CD14-positive monocyte (primary cell): ENCODE results near the gene TP73. TPM values are rescaled to one million over a fixed set of nuclear protein-coding genes. Genes with fewer than 3 reads are reported as not detected.
A peak's percentile ranks its signal among the peaks of the same experiment; 100 is the strongest.

Experiments
- DNase-seq, 3 donors: peaks; one replicate each; pipeline ENCODE4 v3.0.0-alpha.2; 2011 to 2022
- H2AFZ ChIP-seq: 2 replicates; pipeline ENCODE4 v1.6.0; 2012; ENCODE audit warnings: mild to moderate bottlenecking, low read depth, low read length, inconsistent platforms; ENCODE audit not compliant: insufficient read depth, poor library complexity, severe bottlenecking
- H3K27ac ChIP-seq, 2 donors: 1 replicate in 1 of 2; 2 replicates in 1 of 2; pipeline ENCODE4 v1.5.1; 2012 to 2013; ENCODE audit warnings: low read length in 2 of 2, control low read depth in 1 of 2, inconsistent platforms in 1 of 2, low read depth in 1 of 2, mild to moderate bottlenecking in 1 of 2
- H3K27me3 ChIP-seq, 2 donors: one replicate each; pipeline versions ENCODE4 v1.6.0 to v1.6.1; 2011 to 2013; ENCODE audit warnings: low read length in 2 of 2; ENCODE audit not compliant: control insufficient read depth in 2 of 2, insufficient read depth in 2 of 2
- H3K36me3 ChIP-seq, 2 donors: replicated peaks in 1 of 2; 1 replicate in 1 of 2; 2 replicates in 1 of 2; pipeline versions ENCODE4 v1.5.1 to v1.6.1; 2012 to 2013; ENCODE audit warnings: low read length in 2 of 2, control low read depth in 1 of 2, inconsistent platforms in 1 of 2, mild to moderate bottlenecking in 1 of 2; ENCODE audit not compliant: insufficient read depth in 2 of 2, control insufficient read depth in 1 of 2
- H3K4me1 ChIP-seq, 2 donors: 1 replicate in 1 of 2; 2 replicates in 1 of 2; pipeline versions ENCODE4 v1.5.1 to v1.6.1; 2012 to 2013; ENCODE audit warnings: low read length in 2 of 2, control low read depth in 1 of 2, inconsistent platforms in 1 of 2, mild to moderate bottlenecking in 1 of 2, moderate library complexity in 1 of 2; ENCODE audit not compliant: insufficient read depth in 2 of 2, control insufficient read depth in 1 of 2
- H3K4me2 ChIP-seq: replicated peaks from 2 replicates; pipeline ENCODE3; 2012; ENCODE audit warnings: low read length, moderate library complexity, mild to moderate bottlenecking; ENCODE audit not compliant: poor library complexity, severe bottlenecking; ENCODE audit errors: extremely low read depth
- H3K4me3 ChIP-seq, 3 experiments: fragments of 200-600 bp in 1 of 3; sonication (generic) in 1 of 3; replicated peaks in 1 of 3; 1 replicate in 2 of 3; 2 replicates in 1 of 3; pipeline ENCODE4 v1.5.1; 2011 to 2013; ENCODE audit warnings: low read length in 3 of 3, mild to moderate bottlenecking in 3 of 3, control low read depth in 2 of 3, low read depth in 2 of 3, inconsistent platforms in 1 of 3, moderate library complexity in 1 of 3
- H3K79me2 ChIP-seq: 2 replicates; pipeline ENCODE4 v1.6.0; 2012; ENCODE audit warnings: mild to moderate bottlenecking, control low read depth, inconsistent platforms, low read length, moderate library complexity; ENCODE audit not compliant: insufficient read depth
- H3K9ac ChIP-seq: 2 replicates; pipeline ENCODE4 v1.6.0; 2017; ENCODE audit warnings: low read length, mild to moderate bottlenecking; ENCODE audit not compliant: insufficient read depth, poor library complexity, severe bottlenecking
- H3K9me3 ChIP-seq, 2 donors: replicated peaks in 1 of 2; 1 replicate in 1 of 2; 2 replicates in 1 of 2; pipeline versions ENCODE4 v1.5.1 to v1.6.1; 2012 to 2013; ENCODE audit warnings: low read length in 2 of 2, control low read depth in 1 of 2; ENCODE audit not compliant: control insufficient read depth in 1 of 2, insufficient read depth in 1 of 2
- H4K20me1 ChIP-seq: 2 replicates; pipeline ENCODE4 v1.6.0; 2012; ENCODE audit warnings: mild to moderate bottlenecking, low read length, control low read depth, moderate library complexity; ENCODE audit not compliant: insufficient read depth
- H3K27ac Mint-ChIP-seq, 7 donors: one replicate each; pipeline ENCODE4 v1.8.0; 2020; ENCODE audit warnings: mild to moderate bottlenecking in 7 of 7, mixed read lengths in 7 of 7, moderate library complexity in 6 of 7, inconsistent platforms in 2 of 7
- H3K27me3 Mint-ChIP-seq, 3 donors: one replicate each; pipeline ENCODE4 v1.8.0; 2021 to 2022; ENCODE audit warnings: low read depth in 3 of 3, mild to moderate bottlenecking in 3 of 3, mixed read lengths in 3 of 3, moderate library complexity in 3 of 3, inconsistent platforms in 1 of 3
- H3K36me3 Mint-ChIP-seq, 2 donors: one replicate each; pipeline ENCODE4 v1.8.0; 2020; ENCODE audit warnings: mixed read lengths in 2 of 2, inconsistent platforms in 1 of 2, mild to moderate bottlenecking in 1 of 2
- H3K4me1 Mint-ChIP-seq: one replicate; pipeline ENCODE4 v1.8.0; 2020; ENCODE audit warnings: mild to moderate bottlenecking, mixed read lengths
- H3K4me3 Mint-ChIP-seq, 2 donors: one replicate each; pipeline ENCODE4 v1.8.0; 2020; ENCODE audit warnings: mild to moderate bottlenecking in 2 of 2, mixed read lengths in 2 of 2, moderate library complexity in 1 of 2
- H3K9me3 Mint-ChIP-seq, 7 donors: one replicate each; pipeline ENCODE4 v1.8.0; 2020 to 2022; ENCODE audit warnings: mixed read lengths in 7 of 7, mild to moderate bottlenecking in 6 of 7, moderate library complexity in 6 of 7, inconsistent platforms in 2 of 7
- CTCF ChIP-seq: fragments of 200-600 bp; IDR thresholded peaks from one replicate; pipeline ENCODE4 v1.8.0; 2022; ENCODE audit warnings: antibody characterized with exemption, mild to moderate bottlenecking
- WGBS: methylation state at CpG from one replicate; pipeline ENCODE4 v1.1.5; 2013; ENCODE audit warnings: missing lambda C conversion rate; ENCODE audit not compliant: insufficient coverage; 5-methylcytosine and 5-hydroxymethylcytosine counted together
- intact Hi-C, 2 donors: fragments of 100-400 bp; cut with micrococcal nuclease; formaldehyde crosslinking; loops; one replicate each; pipeline versions ENCODE4 v1.15.0 to v1.15.1; 2023
- polyA plus RNA-seq, 3 donors: library from polyadenylated mRNA; depleted of rRNA in 1 of 3; unstranded in 2 of 3; stranded (reverse) in 1 of 3; fragments of 300-500 nt in 2 of 3; fragments of >200 nt in 1 of 3; fragmentation: Illumina TruSeq in 2 of 3; gene quantifications; 1 replicate in 2 of 3; 2 replicates in 1 of 3; pipeline ENCODE4 v1.2.3, GENCODE V29; 2012 to 2021

Gene TP73
- polyA plus RNA-seq, 3 donors: 0.21 to 0.42 TPM; not detected in 1

DNA sequence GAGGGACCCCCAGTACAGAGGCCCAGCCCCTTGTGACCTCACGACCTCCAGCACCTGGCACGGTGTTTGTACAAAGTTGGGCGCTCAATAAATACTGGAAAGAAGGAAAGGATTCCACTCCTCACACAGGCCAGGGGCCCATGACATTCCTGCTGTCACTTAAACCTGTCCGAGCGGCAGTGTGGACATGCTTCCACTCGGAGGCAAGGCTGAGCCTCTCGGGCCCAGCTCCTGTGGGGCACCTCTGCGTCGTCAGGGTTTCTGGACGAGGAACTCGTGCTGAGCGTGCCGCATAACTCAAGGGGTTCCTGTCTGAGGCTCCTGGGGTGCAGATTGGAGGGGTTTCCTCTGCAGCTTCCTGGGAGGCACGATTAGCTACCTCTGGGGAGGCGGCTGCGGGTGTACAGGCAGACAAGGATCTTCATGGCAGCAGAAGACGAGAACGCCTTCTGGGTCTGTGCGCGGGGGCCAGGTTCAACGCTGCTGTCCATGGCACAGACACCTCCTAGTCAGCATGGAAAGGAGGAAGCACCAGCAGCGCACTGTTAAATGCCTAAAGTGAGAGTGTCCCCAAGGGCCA lies 116.6 kb downstream of the TP73 start:
- Histone ChIP-seq H3K27ac (no peak overlapping the region), H3K79me2 (no peaks in the 10 kb centered on the region), H3K9me3 (no peaks in the 10 kb centered on the region), H3K27me3 (peaks cover 0 to 27% of the 10 kb centered on the region in 2 donors), H3K36me3 (no peaks in the 10 kb centered on the region), H3K4me3 (no peak overlapping the region), H4K20me1 (no peaks in the 10 kb centered on the region), H3K4me2 (no peak overlapping the region), H2AFZ (no peak overlapping the region), H3K9ac (no peak overlapping the region), H3K4me1 (peaks cover 8 to 19% of the 10 kb centered on the region in 2 donors)
- intact Hi-C loops: no loop called here
- no peak overlapping the region for H3K4me3 Mint-ChIP-seq
- TF ChIP-seq CTCF: no peak
- no peak for DNase-seq
- peaks cover 0 to 3% (median 0%) of the 10 kb centered on the region in 7 donors for H3K9me3 Mint-ChIP-seq
- H3K4me1 Mint-ChIP-seq: peaks cover 9% of the 10 kb centered on the region
- H3K27ac Mint-ChIP-seq: no peak overlapping the region
- WGBS: 62% methylated on average over 22 of the region's 22 CpGs
- no peaks in the 10 kb centered on the region for H3K36me3 Mint-ChIP-seq
- H3K27me3 Mint-ChIP-seq: peaks cover 17 to 38% (median 20%) of the 10 kb centered on the region in 3 donors

GRCh38 chr1:3770047-3770765 lies 117.9 kb downstream of the TP73 start:
- peaks cover 0 to 27% of the 10 kb centered on the region in 2 donors for H3K27me3 ChIP-seq
- WGBS: 95% methylated on average over 12 of the region's 16 CpGs
- Mint-ChIP-seq H3K27me3 (peaks cover 17 to 43% (median 20%) of the 10 kb centered on the region in 3 donors), H3K27ac (no peak overlapping the region), H3K9me3 (peaks cover 0 to 3% (median 0%) of the 10 kb centered on the region in 7 donors), H3K4me3 (peak overlapping the region in 1 of 2 donors; percentile 28), H3K4me1 (peaks cover 12% of the 10 kb centered on the region), H3K36me3 (no peaks in the 10 kb centered on the region)
- H3K4me3 ChIP-seq: no peak overlapping the region
- DNase-seq: no peak
- H2AFZ ChIP-seq: no peak overlapping the region
- intact Hi-C loops: loop anchor here (5.0 to 10.0 kb wide), 3 partner anchors 132 to 145 kb away; partner anchors contain the start of genes C1orf174 (in 2 of the 2) and TPRG1L (in 1 of the 2)
- no peaks in the 10 kb centered on the region for H3K36me3 ChIP-seq
- H3K9me3 ChIP-seq: no peaks in the 10 kb centered on the region
- H4K20me1 ChIP-seq: no peaks in the 10 kb centered on the region
- H3K4me2 ChIP-seq: no peak overlapping the region
- no peak for TF ChIP-seq CTCF
- H3K79me2 ChIP-seq: no peaks in the 10 kb centered on the region
- H3K27ac ChIP-seq: no peak overlapping the region
- H3K4me1 ChIP-seq: peaks cover 11 to 23% of the 10 kb centered on the region in 2 donors
- H3K9ac ChIP-seq: no peak overlapping the region
